ENCODE measurements around the gene PODNL1.

GRCh38 chr19:13923194-13923987 is 14.8 kb downstream of the PODNL1 start:
- TF ChIP-seq CTCF (IDR thresholded peaks at IDR 0.05) (no peak), POLR2A (IDR thresholded peaks at IDR 0.05) (no peak)

All from upper lobe of left lung (tissue), 4 donors.